HepG2 (cell line): ENCODE results near the gene BABAM2. TPM values are rescaled to one million over a fixed set of nuclear protein-coding genes. Genes with fewer than 3 reads are reported as not detected.

Experiments used
- ATAC-seq: fragments of 200-7000 bp; cut with Tn5 transposase; 3 replicates; pipeline ENCODE4 v1.9.1; 2020; ENCODE audit warnings: mild to moderate bottlenecking, moderate library complexity
- BruUV-seq: library from RNA; stranded (reverse); fragments of 400-500 nt; replicated peaks from 2 replicates; lab custom pipeline; 2021; lab: Mats Ljungman, UMichigan
- CTCF ChIA-PET: fragments of 300-600 bp; formaldehyde crosslinking; extraction: SDS; loops from one replicate; lab custom pipeline; 2021; ENCODE audit warnings: low total read pairs, inconsistent platforms, low intra/inter-chr PET ratio; lab: Yijun Ruan, JAX
- POLR2A ChIA-PET: fragments of 350-600 bp; sonication (Branson Sonifier 250); formaldehyde crosslinking; loops from one replicate; lab custom pipeline; 2020; ENCODE audit warnings: antibody characterized with exemption, inconsistent platforms; lab: Yijun Ruan, JAX
- DNase-seq: peaks from one replicate; pipeline ENCODE4 v3.0.0-alpha.2; 2015; ENCODE audit warnings: low spot score
- FAIRE-seq: peaks from 3 replicates; lab custom pipeline; 2011; peaks lifted over from hg19 to GRCh38; lab: Jason Lieb, UNC
- H2AFZ ChIP-seq: one replicate; pipeline ENCODE4 v1.6.1; 2011; ENCODE audit warnings: low read length, inconsistent platforms
- H3K27ac ChIP-seq: fragments of 300-600 bp; 3 replicates; pipeline ENCODE4 v1.8.0; 2011; ENCODE audit warnings: mixed run types, mild to moderate bottlenecking, mixed read lengths, low read length, inconsistent platforms; ENCODE audit not compliant: insufficient read depth; ENCODE audit errors: extremely low read length
- H3K27me3 ChIP-seq, 2 experiments: fragments of 200-600 bp in 1 of 2; 2 replicates in 1 of 2; 3 replicates in 1 of 2; pipeline versions ENCODE4 v1.6.0 to v1.8.0; 2011; ENCODE audit warnings: low read length in 2 of 2, mild to moderate bottlenecking in 2 of 2, moderate library complexity in 2 of 2, inconsistent platforms in 1 of 2; ENCODE audit not compliant: insufficient read depth in 2 of 2, control insufficient read depth in 1 of 2
- H3K36me3 ChIP-seq, 2 experiments: fragments of 200-600 bp in 1 of 2; replicated peaks in 1 of 2; 2 replicates in 1 of 2; 3 replicates in 1 of 2; pipeline versions ENCODE4 v1.5.1 to v1.8.0; 2011; ENCODE audit warnings: low read length in 2 of 2, inconsistent platforms in 1 of 2; ENCODE audit not compliant: insufficient read depth in 2 of 2, control insufficient read depth in 1 of 2
- H3K4me1 ChIP-seq: 2 replicates; pipeline ENCODE4 v1.5.1; 2012; ENCODE audit warnings: low read length, inconsistent platforms; ENCODE audit not compliant: insufficient read depth
- H3K4me2 ChIP-seq: 2 replicates; pipeline ENCODE4 v1.6.0; 2011; ENCODE audit warnings: low read depth, low read length, inconsistent platforms
- H3K4me3 ChIP-seq, 3 experiments: fragments of 200-600 bp in 1 of 3; sonication (generic), shearing (Covaris generic) in 1 of 3; replicated peaks in 1 of 3; 2 replicates each; pipeline ENCODE4 v1.5.1; 2011 to 2016; ENCODE audit warnings: low read length in 3 of 3, inconsistent platforms in 2 of 3, low read depth in 2 of 3, mild to moderate bottlenecking in 2 of 3, control low read depth in 1 of 3, mixed read lengths in 1 of 3; ENCODE audit not compliant: insufficient read depth in 1 of 3
- H3K79me2 ChIP-seq: one replicate; pipeline ENCODE4 v1.6.1; 2011; ENCODE audit warnings: low read length, inconsistent platforms; ENCODE audit not compliant: insufficient read depth
- H3K9ac ChIP-seq: 2 replicates; pipeline ENCODE4 v1.6.0; 2011; ENCODE audit warnings: mild to moderate bottlenecking, low read depth, low read length, inconsistent platforms; ENCODE audit not compliant: insufficient read depth
- H3K9me3 ChIP-seq: 2 replicates; pipeline ENCODE4 v1.5.1; 2012; ENCODE audit warnings: mild to moderate bottlenecking, low read length
- H4K20me1 ChIP-seq: 2 replicates; pipeline ENCODE4 v1.6.0; 2011; ENCODE audit warnings: inconsistent platforms, mild to moderate bottlenecking, low read length, moderate library complexity; ENCODE audit not compliant: insufficient read depth
- CBX1 ChIP-seq: IDR thresholded peaks from one replicate; pipeline ENCODE4 v1.6.1; 2016; ENCODE audit warnings: antibody characterized with exemption, low read depth
- CSRNP1 ChIP-seq: sonication (generic); formaldehyde crosslinking; IDR thresholded peaks from 2 replicates; pipeline ENCODE4 v1.8.1; 2023; ENCODE audit warnings: mild to moderate bottlenecking, missing genetic modification reagents
- ELF4 ChIP-seq: sonication (generic); formaldehyde crosslinking; IDR thresholded peaks from 2 replicates; pipeline ENCODE4 v1.5.0; 2020; ENCODE audit warnings: missing genetic modification reagents, mild to moderate bottlenecking, moderate library complexity, borderline replicate concordance
- GABPB1 ChIP-seq: IDR thresholded peaks from 2 replicates; pipeline ENCODE4 v1.6.1; 2016; ENCODE audit warnings: mild to moderate bottlenecking, missing genetic modification reagents, moderate library complexity, missing compliant biosample characterization
- HNF1B ChIP-seq: sonication (generic); formaldehyde crosslinking; IDR thresholded peaks from 2 replicates; pipeline ENCODE4 v1.5.1; 2020; ENCODE audit warnings: mild to moderate bottlenecking, moderate library complexity, missing genetic modification reagents
- HNRNPH1 ChIP-seq: fragments of 200-400 bp; formaldehyde crosslinking; optimal IDR thresholded peaks from 2 replicates; pipeline ENCODE3; 2017; ENCODE audit warnings: mild to moderate bottlenecking, low read depth, low read length
- NR2F6 ChIP-seq, 2 experiments: IDR thresholded peaks; 2 replicates each; pipeline ENCODE4 v1.6.1; 2016; ENCODE audit warnings: antibody characterized with exemption in 1 of 2, mild to moderate bottlenecking in 1 of 2
- RFX3 ChIP-seq: IDR thresholded peaks from 2 replicates; pipeline ENCODE4 v1.6.1; 2016; ENCODE audit warnings: missing biosample characterization, missing genetic modification reagents
- TEF ChIP-seq: sonication (generic); formaldehyde crosslinking; IDR thresholded peaks from 2 replicates; pipeline ENCODE4 v1.5.0; 2020; ENCODE audit warnings: missing genetic modification reagents
- XBP1 ChIP-seq: sonication (generic); formaldehyde crosslinking; IDR thresholded peaks from 2 replicates; pipeline ENCODE4 v1.5.0; 2020; ENCODE audit warnings: missing genetic modification reagents
- ZNF205 ChIP-seq: IDR thresholded peaks from 2 replicates; pipeline ENCODE4 v1.6.1; 2018; ENCODE audit warnings: missing biosample characterization, missing genetic modification reagents
- ZNF234 ChIP-seq: sonication (generic); formaldehyde crosslinking; conservative IDR thresholded peaks from 2 replicates; pipeline ENCODE4 v1.5.1; 2020; ENCODE audit warnings: mild to moderate bottlenecking, missing genetic modification reagents
- ZNF34 ChIP-seq: sonication (generic); formaldehyde crosslinking; IDR thresholded peaks from 2 replicates; pipeline ENCODE4 v1.4.0; 2020; ENCODE audit warnings: mild to moderate bottlenecking, missing genetic modification reagents, borderline replicate concordance
- ZNF383 ChIP-seq: sonication (generic); formaldehyde crosslinking; IDR thresholded peaks from 2 replicates; pipeline ENCODE4 v1.4.0; 2020; ENCODE audit warnings: missing genetic modification reagents, mild to moderate bottlenecking, borderline replicate concordance
- ZNF615 ChIP-seq: sonication (generic); formaldehyde crosslinking; IDR thresholded peaks from 2 replicates; pipeline ENCODE4 v1.5.0; 2020; ENCODE audit warnings: mild to moderate bottlenecking, missing genetic modification reagents, borderline replicate concordance
- ZNF747 ChIP-seq: sonication (generic); formaldehyde crosslinking; IDR thresholded peaks from 2 replicates; pipeline ENCODE4 v1.8.1; 2023; ENCODE audit warnings: missing genetic modification reagents, mild to moderate bottlenecking, borderline replicate concordance
- ZNF775 ChIP-seq: sonication (generic); formaldehyde crosslinking; IDR thresholded peaks from 2 replicates; pipeline ENCODE4 v1.4.0; 2020; ENCODE audit warnings: missing genetic modification reagents, mild to moderate bottlenecking, moderate library complexity, borderline replicate concordance
- WGBS: methylation state at CpG from one replicate; pipeline ENCODE4 v1.1.6; 2017; ENCODE audit warnings: low lambda C conversion rate; 5-methylcytosine and 5-hydroxymethylcytosine counted together
- in situ Hi-C: cut with HindIII; loops from 2 replicates; pipeline ENCODE4 v1.10.0; 2017; ENCODE audit warnings: low pct_unique_long_range_greater_than_20kb; ENCODE audit not compliant: extremely low pct_ligation_motif_present
- intact Hi-C: fragments of 100-400 bp; cut with micrococcal nuclease; formaldehyde crosslinking; loops from one replicate; pipeline ENCODE4 v1.10.0; 2022; ENCODE audit not compliant: unreplicated experiment
- polyA plus RNA-seq, 8 experiments: library from polyadenylated mRNA; depleted of rRNA in 3 of 8; stranded (reverse) in 7 of 8; unstranded in 1 of 8; fragments of >200 nt; fragmentation: Illumina TruSeq in 4 of 8; extraction: Trizol in 4 of 8; gene quantifications; 2 replicates each; pipeline versions ENCODE4 v1.2.1 to v1.2.3, GENCODE V29; 2011 to 2016; ENCODE audit warnings: low read depth in 4 of 8, missing spikeins in 1 of 8, mixed read lengths in 1 of 8; ENCODE audit not compliant: insufficient read depth in 1 of 8
- total RNA-seq, 5 experiments: library from RNA; depleted of rRNA; stranded (reverse); fragments of >200 nt; fragmentation: Illumina TruSeq; extraction: Trizol; gene quantifications; 2 replicates each; pipeline ENCODE4 v1.2.3, GENCODE V29; 2016; ENCODE audit warnings: low read depth in 1 of 5

BABAM2 gene
- total and polyA plus RNA-seq, 2 of the 13 experiments (the other 11 are each of a cell fraction or from before 2014, with no cell fraction given) = 24.9 to 28.0 TPM

GRCh38 chr2:28226558-28226957 lies 336.0 kb downstream of the BABAM2 start:
- Histone ChIP-seq H3K4me1 (no peaks in the 10 kb centered on the region), H3K27ac (no peak overlapping the region), H2AFZ (no peak overlapping the region), H3K79me2 (no peaks in the 10 kb centered on the region), H3K4me3 (no peak overlapping the region), H3K27me3 (no peaks in the 10 kb centered on the region), H3K9ac (no peak overlapping the region), H4K20me1 (no peaks in the 10 kb centered on the region), H3K9me3 (no peaks in the 10 kb centered on the region), H3K36me3 (no peaks in the 10 kb centered on the region), H3K4me2 (no peak overlapping the region)
- in situ Hi-C loops = no loop called here
- intact Hi-C loops = no loop called here
- no peak for TF ChIP-seq CBX1
- no peak for TF ChIP-seq ZNF234 (CRISPR knock-in tag)
- TF ChIP-seq ZNF205 (CRISPR knock-in tag) = no peak
- WGBS = 96% methylated on average over 6 of the region's 6 CpGs
- DNase-seq (no peak), ATAC-seq (no peak), FAIRE-seq (no peak)
- no TSS peak for BruUV-seq
- CTCF ChIA-PET = no interaction called here
- POLR2A ChIA-PET = no interaction called here

- Histone ChIP-seq H3K79me2 (no peaks in the 10 kb centered on the region), H3K4me3 (no peak overlapping the region), H3K36me3 (no peaks in the 10 kb centered on the region), H3K27ac (no peak overlapping the region), H3K4me1 (peaks cover 2% of the 10 kb centered on the region; the same call in 1 of the 2 replicates), H3K27me3 (no peaks in the 10 kb centered on the region), H3K4me2 (no peak overlapping the region), H2AFZ (no peak overlapping the region), H4K20me1 (no peaks in the 10 kb centered on the region), H3K9ac (no peak overlapping the region), H3K9me3 (no peaks in the 10 kb centered on the region)
- ChIA-PET POLR2A (no interaction called here), CTCF (no interaction called here)
- 78% methylated on average over 3 of the region's 3 CpGs for WGBS
- intact Hi-C loops = no loop called here
- no peak for DNase-seq
- in situ Hi-C loops = no loop called here
- no peak for ATAC-seq
- no peak for FAIRE-seq
- BruUV-seq = no TSS peak
- no peak for TF ChIP-seq TEF
- no peak for TF ChIP-seq ELF4
- no peak for TF ChIP-seq ZNF34 (CRISPR knock-in tag)
- TF ChIP-seq CSRNP1 (CRISPR knock-in tag) = no peak
- TF ChIP-seq GABPB1 (CRISPR knock-in tag) = no peak
- TF ChIP-seq XBP1 = no peak
- no peak for TF ChIP-seq HNF1B (CRISPR knock-in tag)
- TF ChIP-seq RFX3 (CRISPR knock-in tag) = no peak
- TF ChIP-seq ZNF383 (CRISPR knock-in tag) = no peak
- TF ChIP-seq ZNF615 (CRISPR knock-in tag) = no peak
- TF ChIP-seq NR2F6 (IDR thresholded peaks at IDR 0.05) = no peak
- no peak for TF ChIP-seq NR2F6 (CRISPR knock-in tag; IDR thresholded peaks at IDR 0.05)
- no peak for TF ChIP-seq HNRNPH1
- no peak for TF ChIP-seq ZNF775 (CRISPR knock-in tag)
- no peak for TF ChIP-seq ZNF747
Observed at GRCh38 chr2:28227498-28227897, 337.0 kb downstream of the BABAM2 start.
